IMR-90 (cell line): ENCODE results near the gene PBX3. TPM values are rescaled to one million over a fixed set of nuclear protein-coding genes. Genes with fewer than 3 reads are reported as not detected.
A peak's percentile ranks its signal among the peaks of the same experiment; 100 is the strongest.

Experiments used
- ATAC-seq: fragments of 200-7000 bp; cut with Tn5 transposase; 2 replicates; pipeline ENCODE4 v1.9.1; 2020; ENCODE audit warnings: low read depth, mild to moderate bottlenecking, moderate library complexity
- BruUV-seq: library from RNA; stranded (reverse); fragments of 400-500 nt; replicated peaks from 2 replicates; lab custom pipeline; 2021; lab: Mats Ljungman, UMichigan
- CTCF ChIA-PET: fragments of 300-600 bp; formaldehyde crosslinking; extraction: SDS; loops from one replicate; lab custom pipeline; 2021; ENCODE audit warnings: antibody characterized with exemption; lab: Yijun Ruan, JAX
- POLR2A ChIA-PET: fragments of 300-600 bp; sonication (Branson Sonifier 250); formaldehyde crosslinking; loops from one replicate; lab custom pipeline; 2022; ENCODE audit warnings: antibody characterized with exemption; ENCODE audit not compliant: unreplicated experiment; lab: Charles Lee
- DNase-seq: peaks from one replicate; pipeline ENCODE4 v3.0.0; 2013
- H2AFZ ChIP-seq: replicated peaks from 2 replicates; pipeline ENCODE3; 2013; ENCODE audit warnings: low read length, mild to moderate bottlenecking; ENCODE audit not compliant: poor library complexity
- H2AK5ac ChIP-seq: 2 replicates; pipeline ENCODE4 v1.6.1; 2013; ENCODE audit warnings: low read depth, low read length, inconsistent platforms
- H2AK9ac ChIP-seq: replicated peaks from 2 replicates; pipeline ENCODE3; 2013; ENCODE audit warnings: mild to moderate bottlenecking, low read depth, low read length, moderate library complexity; ENCODE audit not compliant: poor library complexity
- H2BK120ac ChIP-seq: 2 replicates; pipeline ENCODE4 v1.6.1; 2013; ENCODE audit warnings: low read depth, low read length, inconsistent platforms
- H2BK15ac ChIP-seq: 3 replicates; pipeline ENCODE4 v1.6.1; 2013; ENCODE audit warnings: low read depth, low read length, inconsistent platforms
- H2BK20ac ChIP-seq: 2 replicates; pipeline ENCODE4 v1.6.1; 2013; ENCODE audit warnings: low read depth, mild to moderate bottlenecking, inconsistent platforms, low read length, moderate library complexity
- H2BK5ac ChIP-seq: 2 replicates; pipeline ENCODE4 v1.6.1; 2013; ENCODE audit warnings: mild to moderate bottlenecking, low read depth, low read length, inconsistent platforms; ENCODE audit not compliant: poor library complexity, severe bottlenecking
- H3K14ac ChIP-seq: replicated peaks from 2 replicates; pipeline ENCODE4 v1.6.1; 2013; ENCODE audit warnings: low read depth, low read length, inconsistent platforms
- H3K18ac ChIP-seq: 2 replicates; pipeline ENCODE4 v1.6.1; 2013; ENCODE audit warnings: low read depth, low read length, control low read depth
- H3K23ac ChIP-seq: 2 replicates; pipeline ENCODE4 v1.6.1; 2013; ENCODE audit warnings: low read depth, low read length, inconsistent platforms
- H3K27ac ChIP-seq: 2 replicates; pipeline ENCODE4 v1.5.1; 2013; ENCODE audit warnings: mild to moderate bottlenecking, control low read depth, low read length; ENCODE audit not compliant: insufficient read depth
- H3K27me3 ChIP-seq: 2 replicates; pipeline ENCODE4 v1.6.1; 2013; ENCODE audit warnings: low read length; ENCODE audit not compliant: control insufficient read depth, insufficient read depth
- H3K36me3 ChIP-seq: 2 replicates; pipeline ENCODE4 v1.6.1; 2013; ENCODE audit warnings: low read length, mixed read lengths; ENCODE audit not compliant: control insufficient read depth, insufficient read depth
- H3K4ac ChIP-seq: 2 replicates; pipeline ENCODE4 v1.6.1; 2013; ENCODE audit warnings: low read depth, low read length, inconsistent platforms
- H3K4me1 ChIP-seq: 2 replicates; pipeline ENCODE4 v1.6.1; 2013; ENCODE audit warnings: low read length, mixed read lengths; ENCODE audit not compliant: control insufficient read depth, insufficient read depth
- H3K4me2 ChIP-seq: 2 replicates; pipeline ENCODE4 v1.6.1; 2013; ENCODE audit warnings: low read depth, mild to moderate bottlenecking, control low read depth, low read length, moderate library complexity
- H3K4me3 ChIP-seq: 2 replicates; pipeline ENCODE4 v1.5.1; 2013; ENCODE audit warnings: low read depth, mild to moderate bottlenecking, control low read depth, low read length, moderate library complexity; ENCODE audit not compliant: insufficient read depth
- H3K56ac ChIP-seq: 2 replicates; pipeline ENCODE4 v1.6.1; 2013; ENCODE audit warnings: low read length, inconsistent platforms; ENCODE audit not compliant: insufficient read depth; ENCODE audit errors: extremely low read depth
- H3K79me1 ChIP-seq, 2 experiments: 2 replicates each; pipeline ENCODE4 v1.6.1; 2013; ENCODE audit warnings: low read length in 2 of 2, inconsistent platforms in 1 of 2, low read depth in 1 of 2
- H3K9ac ChIP-seq: 2 replicates; pipeline ENCODE4 v1.6.1; 2013; ENCODE audit warnings: low read depth, low read length, control low read depth
- H3K9me1 ChIP-seq: 2 replicates; pipeline ENCODE4 v1.6.1; 2013; ENCODE audit warnings: low read length, inconsistent platforms; ENCODE audit not compliant: insufficient read depth
- H3K9me3 ChIP-seq: 2 replicates; pipeline ENCODE4 v1.6.1; 2013; ENCODE audit warnings: low read length; ENCODE audit not compliant: control insufficient read depth, insufficient read depth
- H4K20me1 ChIP-seq: 2 replicates; pipeline ENCODE4 v1.6.1; 2013; ENCODE audit warnings: low read length, inconsistent platforms; ENCODE audit not compliant: insufficient read depth
- H4K5ac ChIP-seq: 2 replicates; pipeline ENCODE4 v1.6.1; 2013; ENCODE audit warnings: mild to moderate bottlenecking, low read depth, low read length, control low read depth
- H4K8ac ChIP-seq, 2 experiments: 2 replicates each; pipeline ENCODE4 v1.6.1; 2013; ENCODE audit warnings: low read depth in 2 of 2, low read length in 2 of 2, control low read depth in 1 of 2, inconsistent platforms in 1 of 2
- H4K91ac ChIP-seq: 2 replicates; pipeline ENCODE4 v1.6.1; 2013; ENCODE audit warnings: low read depth, low read length, inconsistent platforms; ENCODE audit not compliant: insufficient read depth
- BHLHE40 ChIP-seq: fragments of 150-350 bp; IDR thresholded peaks from 2 replicates; pipeline ENCODE4 v1.6.1; 2016; ENCODE audit warnings: mild to moderate bottlenecking, low read depth, low read length
- CEBPB ChIP-seq: IDR thresholded peaks from 2 replicates; pipeline ENCODE4 v1.6.1; 2012; ENCODE audit warnings: low read depth, low read length, improper control_type of control experiment
- CHD1 ChIP-seq: IDR thresholded peaks from 2 replicates; pipeline ENCODE4 v1.6.1; 2012; ENCODE audit warnings: low read depth, low read length, improper control_type of control experiment
- POLR2A ChIP-seq: IDR thresholded peaks from 2 replicates; pipeline ENCODE4 v1.6.1; 2012; ENCODE audit warnings: mild to moderate bottlenecking, low read depth, low read length
- RAD21 ChIP-seq: IDR thresholded peaks from 2 replicates; pipeline ENCODE4 v1.6.1; 2012; ENCODE audit warnings: low read length, improper control_type of control experiment
- RFX5 ChIP-seq: IDR thresholded peaks from 2 replicates; pipeline ENCODE4 v1.8.0; 2012; ENCODE audit warnings: low read depth, mild to moderate bottlenecking, low read length, moderate library complexity
- WGBS, 2 experiments: methylation state at CpG; one replicate each; pipeline versions ENCODE4 v1.1.5 to v1.1.7; 2013; ENCODE audit warnings: missing lambda C conversion rate in 2 of 2; ENCODE audit not compliant: insufficient read length in 1 of 2; ENCODE audit errors: extremely low coverage in 2 of 2; 5-methylcytosine and 5-hydroxymethylcytosine counted together
- dilution Hi-C: fragments of 300-500 bp; cut with HindIII; formaldehyde crosslinking; loops from one replicate; pipeline ENCODE4 v1.14.3; 2018; ENCODE audit warnings: low sequenced_read_pairs; ENCODE audit not compliant: unreplicated experiment
- in situ Hi-C: fragments of 300-500 bp; cut with MboI; formaldehyde crosslinking; loops from 3 replicates; pipeline ENCODE4 v1.14.3; 2019; ENCODE audit warnings: low sequenced_read_pairs, inconsistent platforms, mixed read lengths
- intact Hi-C: fragments of 100-400 bp; cut with micrococcal nuclease; formaldehyde crosslinking; loops from 2 replicates; pipeline ENCODE4 v1.10.0; 2022
- polyA plus RNA-seq, 3 experiments: library from polyadenylated mRNA; depleted of rRNA; stranded (reverse); fragments of >200 nt; gene quantifications; 2 replicates each; pipeline ENCODE4 v1.2.3, GENCODE V29; 2012; ENCODE audit warnings: low replicate concordance in 1 of 3
- total RNA-seq: library from RNA; depleted of rRNA; stranded (reverse); fragments of >200 nt; gene quantifications from 2 replicates; pipeline ENCODE4 v1.2.3, GENCODE V29; 2012

PBX3 gene
- total and polyA plus RNA-seq, 2 of the 4 experiments (the other 2 are of a cell fraction), result 12.0 to 15.6 TPM

GRCh38 chr9:125705893-125706292 is 41.3 kb upstream of the PBX3 start:
- peak overlapping the region; percentile 91; the same call in 1 of the 2 replicates for H3K9ac ChIP-seq
- WGBS, 2 experiments, result no CpG with 5 or more reads among the region's 4 CpGs
- no peaks in the 10 kb centered on the region for H3K27me3 ChIP-seq
- H2BK5ac ChIP-seq, result no peak overlapping the region
- ATAC-seq (no peak), DNase-seq (no peak)
- no peak overlapping the region for H3K27ac ChIP-seq
- H4K20me1 ChIP-seq, result peaks cover 16% of the 10 kb centered on the region; the same call in 1 of the 2 replicates
- no peak overlapping the region for H2AFZ ChIP-seq
- peak overlapping the region; percentile 75; the same call in 1 of the 2 replicates for H3K14ac ChIP-seq
- peak overlapping the region in 1 of 2 experiments; percentile 75; a peak in 2 of 4 replicates for H4K8ac ChIP-seq
- H2BK120ac ChIP-seq, result no peak overlapping the region
- CTCF ChIA-PET, result no interaction called here
- H3K9me3 ChIP-seq, result no peaks in the 10 kb centered on the region
- peaks cover 5% of the 10 kb centered on the region for H3K4me1 ChIP-seq
- TF ChIP-seq CHD1 (no peak), CEBPB (peak; percentile 45; the same call in 1 of the 2 replicates), POLR2A (no peak), RFX5 (no peak), RAD21 (no peak), BHLHE40 (no peak)
- peak overlapping the region; percentile 76; the same call in 1 of the 2 replicates for H3K23ac ChIP-seq
- H3K4me3 ChIP-seq, result peak overlapping the region; percentile 67; the same call in 1 of the 2 replicates
- BruUV-seq, result no TSS peak
- peaks cover 16 to 50% of the 10 kb centered on the region in 2 experiments for H3K79me1 ChIP-seq
- no peak overlapping the region for H2AK9ac ChIP-seq
- no peak overlapping the region for H3K18ac ChIP-seq
- intact Hi-C loops (loop anchor here (5.0 kb wide), 1 partner anchor 299 kb away; no protein-coding TSS in a partner anchor), dilution Hi-C loops (no loop called here), in situ Hi-C loops (no loop called here)
- no peak overlapping the region for H2BK20ac ChIP-seq
- POLR2A ChIA-PET, result no interaction called here
- no peak overlapping the region for H2BK15ac ChIP-seq
- H2AK5ac ChIP-seq, result no peak overlapping the region
- H4K5ac ChIP-seq, result no peak overlapping the region
- H3K4me2 ChIP-seq, result peak overlapping the region; percentile 99
- 0 out of 2 replicates have a peak overlapping the region, but pooled peaks have one; percentile 40 for H3K56ac ChIP-seq
- 0 out of 2 replicates have a peak, but pooled peaks cover 1% of the 10 kb centered on the region for H3K36me3 ChIP-seq
- H3K4ac ChIP-seq, result peak overlapping the region; percentile 61; the same call in 1 of the 2 replicates
- no peak overlapping the region for H4K91ac ChIP-seq
- peaks cover 16% of the 10 kb centered on the region for H3K9me1 ChIP-seq
